GM23338 (cell line): Measurements from ENCODE around the gene KDM4B.

Experiments
- CREB1 ChIP-seq: fragments of 250-450 bp; sonication (Bioruptor Pico); IDR thresholded peaks from 2 replicates; pipeline ENCODE4 v1.5.0; 2020; ENCODE audit warnings: low read depth, mild to moderate bottlenecking, moderate library complexity
- CTCF ChIP-seq, 2 experiments: fragments of 200-600 bp in 1 of 2; sonication (generic) in 1 of 2; conservative IDR thresholded peaks; 2 replicates each; pipeline versions ENCODE4 v1.5.1 to v1.6.1; 2016 to 2017; ENCODE audit warnings: antibody characterized with exemption in 2 of 2, low read depth in 2 of 2, mild to moderate bottlenecking in 2 of 2, moderate library complexity in 1 of 2
- ETS1 ChIP-seq: IDR thresholded peaks from 2 replicates; pipeline ENCODE4 v1.6.1; 2016; ENCODE audit warnings: antibody characterized with exemption
- EZH2 ChIP-seq: fragments of 200-600 bp; sonication (generic); IDR thresholded peaks from one replicate; pipeline ENCODE4 v1.8.0; 2017; ENCODE audit warnings: antibody characterized with exemption, mild to moderate bottlenecking, low read depth; ENCODE audit not compliant: unreplicated experiment
- EZH2phosphoT487 ChIP-seq: fragments of 200-600 bp; sonication (generic); IDR thresholded peaks from one replicate; pipeline ENCODE4 v1.8.1; 2018; ENCODE audit warnings: antibody characterized with exemption; ENCODE audit not compliant: unreplicated experiment
- JUNB ChIP-seq: IDR thresholded peaks from one replicate; pipeline ENCODE4 v1.6.1; 2016; ENCODE audit warnings: antibody characterized with exemption; ENCODE audit not compliant: unreplicated experiment
- NANOG ChIP-seq: IDR thresholded peaks from 2 replicates; pipeline ENCODE4 v1.6.1; 2016; ENCODE audit warnings: antibody characterized with exemption, borderline replicate concordance
- POLR2AphosphoS5 ChIP-seq: IDR thresholded peaks from 2 replicates; pipeline ENCODE4 v1.6.1; 2016; ENCODE audit warnings: antibody characterized with exemption, low read depth
- REST ChIP-seq: IDR thresholded peaks from one replicate; pipeline ENCODE4 v1.6.1; 2018; ENCODE audit warnings: antibody characterized with exemption; ENCODE audit not compliant: unreplicated experiment
- STAT1 ChIP-seq: IDR thresholded peaks from one replicate; pipeline ENCODE4 v1.6.1; 2016; ENCODE audit warnings: antibody characterized with exemption; ENCODE audit not compliant: unreplicated experiment
- ZNF462 ChIP-seq: fragments of 250-450 bp; sonication (Bioruptor Pico); IDR thresholded peaks from 2 replicates; pipeline ENCODE4 v1.5.0; 2020; ENCODE audit warnings: mild to moderate bottlenecking, moderate library complexity

GRCh38 chr19:5141850-5142724 lies 173.2 kb downstream of the KDM4B start:
- TF ChIP-seq CTCF (conservative IDR thresholded peaks at IDR 0.05; ENCODE audit: low read depth in 2 of 2) = no peak
- no peak for TF ChIP-seq POLR2AphosphoS5
- no peak for TF ChIP-seq EZH2
- no peak for TF ChIP-seq STAT1
- TF ChIP-seq CREB1 = no peak
- no peak for TF ChIP-seq REST
- no peak for TF ChIP-seq JUNB
- TF ChIP-seq NANOG = no peak
- TF ChIP-seq ZNF462 (CRISPR knock-in tag) = no peak
- TF ChIP-seq ETS1 = no peak
- no peak for TF ChIP-seq EZH2phosphoT487
